ENCODE data around the gene ZNF358. TPM values are rescaled to one million over a fixed set of nuclear protein-coding genes. Genes with fewer than 3 reads are reported as not detected.

ZNF358 gene
- 34.6 TPM for polyA plus RNA-seq (ENCODE audit: insufficient read length)
- long read RNA-seq, donor 1, transcript ZNF358-202 (2 exons, 1,954 nt), result major isoform, 50 of 59 reads
- long read RNA-seq, donor 1, partial matches to known transcripts, result 8 of 59 reads
- long read RNA-seq, donor 1, other reads (novel, unspliced or antisense), result 0 of 59 reads
- long read RNA-seq, donor 2, transcript ZNF358-202 (2 exons, 1,954 nt), result major isoform, 40 of 40 reads
- long read RNA-seq, donor 2, partial matches to known transcripts, result 0 of 40 reads
- long read RNA-seq, donor 2, other reads (novel, unspliced or antisense), result 0 of 40 reads
- long read RNA-seq, donor 3, transcript ZNF358-202 (2 exons, 1,954 nt), result major isoform, 19 of 19 reads
- long read RNA-seq, donor 3, partial matches to known transcripts, result 0 of 19 reads
- long read RNA-seq, donor 3, other reads (novel, unspliced or antisense), result 0 of 19 reads
- long read RNA-seq, donor 4, transcript ZNF358-202 (2 exons, 1,954 nt), result major isoform, 6 of 6 reads
- long read RNA-seq, donor 4, partial matches to known transcripts, result 0 of 6 reads
- long read RNA-seq, donor 4, other reads (novel, unspliced or antisense), result 0 of 6 reads
- long read RNA-seq, donor 5, transcript ZNF358-202 (2 exons, 1,954 nt), result major isoform, 47 of 47 reads
- long read RNA-seq, donor 5, partial matches to known transcripts, result 0 of 47 reads
- long read RNA-seq, donor 5, other reads (novel, unspliced or antisense), result 0 of 47 reads
- long read RNA-seq, donor 6, transcript ZNF358-202 (2 exons, 1,954 nt), result major isoform, 35 of 49 reads
- long read RNA-seq, donor 6, partial matches to known transcripts, result 14 of 49 reads
- long read RNA-seq, donor 6, other reads (novel, unspliced or antisense), result 0 of 49 reads
- long read RNA-seq, donor 7, transcript ZNF358-202 (2 exons, 1,954 nt), result major isoform, 53 of 53 reads
- long read RNA-seq, donor 7, partial matches to known transcripts, result 0 of 53 reads
- long read RNA-seq, donor 7, other reads (novel, unspliced or antisense), result 0 of 53 reads
- long read RNA-seq, donor 8, transcript ZNF358-202 (2 exons, 1,954 nt), result major isoform, 9 of 9 reads
- long read RNA-seq, donor 8, partial matches to known transcripts, result 0 of 9 reads
- long read RNA-seq, donor 8, other reads (novel, unspliced or antisense), result 0 of 9 reads

GRCh38 chr19:7515645-7516151, at the start of gene ZNF358:
Gene ZNF358, plus strand, starts transcription at chr19:7516103. Its CDS starts 3,140 bp downstream, at chr19:7519243.
- DNase-seq, result no peak

GRCh38 chr19:7467009-7467989, 48.6 kb upstream of the ZNF358 start:
- no peak for DNase-seq

GRCh38 chr19:7468840-7469239, 47.1 kb upstream of the ZNF358 start:
- DNase-seq, result no peak

GRCh38 chr19:7469669-7470285, 46.1 kb upstream of the ZNF358 start:
- no peak for DNase-seq

GRCh38 chr19:7470540-7471305, 45.2 kb upstream of the ZNF358 start:
- DNase-seq, result no peak

- DNase-seq, result no peak
Observed at GRCh38 chr19:7471696-7472615, 43.9 kb upstream of the ZNF358 start.

GRCh38 chr19:7475665-7476064, 40.2 kb upstream of the ZNF358 start:
- DNase-seq, result no peak

- no peak for DNase-seq
Observed at GRCh38 chr19:7476241-7476640, 39.7 kb upstream of the ZNF358 start.

- no peak for DNase-seq
Observed at GRCh38 chr19:7476777-7477494, 39.0 kb upstream of the ZNF358 start.

GRCh38 chr19:7477758-7478157, 38.1 kb upstream of the ZNF358 start:
- no peak for DNase-seq

GRCh38 chr19:7478173-7478842, 37.6 kb upstream of the ZNF358 start:
- DNase-seq, result no peak

- DNase-seq, result no peak
Observed at GRCh38 chr19:7478843-7479227, 37.1 kb upstream of the ZNF358 start.

- DNase-seq, result peak; percentile 46
Observed at GRCh38 chr19:7480222-7480969, 35.5 kb upstream of the ZNF358 start.

- no peak for DNase-seq
Observed at GRCh38 chr19:7480970-7481255, 35.0 kb upstream of the ZNF358 start.

- no peak for DNase-seq
Observed at GRCh38 chr19:7482584-7483439, 33.1 kb upstream of the ZNF358 start.

- no peak for DNase-seq
Observed at GRCh38 chr19:7483720-7484201, 32.1 kb upstream of the ZNF358 start.

Measured in left kidney (tissue), 8 donors.